ENCODE results near the gene PRDX5. TPM values are rescaled to one million over a fixed set of nuclear protein-coding genes. Genes with fewer than 3 reads are reported as not detected.

Gene PRDX5
- total and polyA plus RNA-seq, 7 donors: 122 to 323 (median 178) TPM

DNA sequence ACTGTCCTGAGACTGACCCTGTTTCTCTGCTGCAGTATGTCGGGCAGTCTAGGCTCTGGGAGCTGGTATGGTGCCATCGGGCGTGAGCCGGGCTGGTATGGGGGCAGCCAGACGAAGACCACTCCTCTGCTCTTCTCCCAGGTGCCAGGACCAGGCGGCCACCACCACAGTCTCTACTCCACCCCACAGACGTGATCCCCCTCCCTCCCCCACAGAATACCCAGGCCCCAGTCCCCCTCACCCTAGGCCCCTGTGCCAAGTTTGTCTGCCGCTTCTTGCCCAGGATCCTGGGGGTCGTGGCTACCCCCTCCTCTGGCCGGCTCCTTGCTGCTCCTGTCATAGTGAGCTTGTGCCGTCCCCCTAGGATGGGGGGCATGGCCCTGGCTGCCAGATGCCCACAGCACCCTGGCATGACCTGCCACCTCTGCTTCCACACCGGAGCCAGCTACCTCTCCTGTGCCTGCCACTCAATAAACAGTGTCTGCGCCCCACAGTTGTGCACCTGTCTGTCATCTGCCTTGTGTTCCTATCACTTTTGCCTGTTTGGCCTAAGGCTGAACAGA lies 28.8 kb upstream of the PRDX5 start:
- Histone ChIP-seq H3K4me3 (no peak overlapping the region), H3K36me3 (ENCODE audit: insufficient read depth in 1 of 2, low read depth in 1 of 2) (no peaks in the 10 kb centered on the region), H3K27me3 (ENCODE audit: insufficient read depth in 3 of 3, low read length in 2 of 3) (peaks cover 0 to 35% (median 21%) of the 10 kb centered on the region in 3 donors), H3K9me3 (no peaks in the 10 kb centered on the region), H3K4me1 (peaks cover 25% of the 10 kb centered on the region), H3K27ac (no peak overlapping the region)
- no peak for ATAC-seq
- DNase-seq: no peak
- intact Hi-C loops (cut with DNase I): no loop called here
- no peak for TF ChIP-seq CTCF (IDR thresholded peaks at IDR 0.05)
- WGBS, 3 donors: 92 to 97% (median 93%) methylated on average over 13 of the region's 13 CpGs

DNA sequence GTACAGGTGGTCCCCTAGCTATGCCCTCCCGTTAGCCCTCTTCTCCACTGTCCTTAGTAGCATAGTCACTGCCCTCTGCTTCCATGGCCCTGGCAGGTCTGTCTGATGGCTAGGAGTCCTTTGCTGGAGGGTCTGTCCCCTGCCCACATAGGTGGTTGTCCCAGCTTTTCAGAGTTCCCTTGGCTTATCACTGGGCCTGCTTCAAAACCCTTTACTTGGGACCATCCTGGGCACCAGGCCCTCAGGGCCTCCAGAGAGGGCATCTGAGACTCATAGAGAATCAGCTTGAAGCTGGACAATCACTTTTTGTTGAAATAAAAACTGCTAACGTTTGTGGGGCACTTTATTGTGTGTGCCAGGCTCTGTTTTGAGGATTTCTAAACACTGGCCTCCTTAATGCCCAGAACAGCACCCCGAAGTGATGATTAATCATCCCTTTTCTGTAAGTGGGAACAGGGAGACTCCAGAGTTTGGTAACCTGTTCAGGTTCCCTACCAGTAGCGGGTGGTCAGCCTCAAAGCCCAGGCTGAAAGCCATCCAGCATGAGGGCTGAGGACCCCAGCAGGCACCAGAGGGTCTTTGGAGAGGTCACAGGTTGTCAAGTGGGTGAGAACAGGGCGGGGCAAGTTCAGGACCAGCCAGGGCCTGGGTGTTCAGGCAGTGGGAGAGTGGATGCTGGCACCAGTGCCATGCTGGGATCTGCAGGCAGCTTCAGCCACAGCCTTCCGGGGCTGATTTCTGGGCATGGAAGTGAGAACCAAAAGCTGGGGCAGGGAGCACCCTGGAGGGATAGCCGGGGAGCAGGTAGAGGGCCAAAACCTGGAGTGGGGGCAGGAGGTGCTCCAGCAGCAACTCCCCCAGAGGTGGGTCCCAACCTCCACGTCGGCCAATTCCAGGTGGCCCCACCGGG lies 27.3 kb upstream of the PRDX5 start:
- Histone ChIP-seq H3K36me3 (ENCODE audit: insufficient read depth in 1 of 2, low read depth in 1 of 2) (no peaks in the 10 kb centered on the region), H3K9me3 (no peaks in the 10 kb centered on the region), H3K4me1 (peaks cover 24% of the 10 kb centered on the region), H3K4me3 (no peak overlapping the region), H3K27ac (no peak overlapping the region), H3K27me3 (ENCODE audit: insufficient read depth in 3 of 3, low read length in 2 of 3) (peaks cover 0 to 45% (median 21%) of the 10 kb centered on the region in 3 donors)
- DNase-seq (no peak), ATAC-seq (no peak)
- no peak for TF ChIP-seq CTCF (IDR thresholded peaks at IDR 0.05)
- WGBS, 3 donors: 51 to 78% (median 55%) methylated on average over 7 to 10 of the region's 10 CpGs
- intact Hi-C loops (cut with DNase I): no loop called here

GRCh38 chr11:64291262-64291751 lies 26.6 kb upstream of the PRDX5 start, which contains the start of gene KCNK4:
Gene KCNK4, plus strand, starts transcription at chr11:64291302. Its CDS starts 1,717 bp downstream, at chr11:64293019.
- WGBS, 3 donors: 6 to 16% (median 8%) methylated on average over 19 to 45 of the region's 45 CpGs
- Histone ChIP-seq H3K4me1 (peaks cover 19% of the 10 kb centered on the region), H3K9me3 (no peaks in the 10 kb centered on the region), H3K27me3 (ENCODE audit: insufficient read depth in 3 of 3, low read length in 2 of 3) (peaks cover 0 to 52% (median 23%) of the 10 kb centered on the region in 3 donors), H3K4me3 (peak within 1 kb of the TSS; percentile 58), H3K27ac (no peak within 1 kb of the TSS), H3K36me3 (ENCODE audit: insufficient read depth in 1 of 2, low read depth in 1 of 2) (no peaks in the 10 kb centered on the region)
- no peak for ATAC-seq
- TF ChIP-seq CTCF (IDR thresholded peaks at IDR 0.05): no peak
- intact Hi-C loops (cut with DNase I): no loop called here
- DNase-seq: peak in 1 of 2 donors; percentile 53

- WGBS, 3 donors: 0 to 1% (median 0%) methylated on average over 25 to 96 of the region's 96 CpGs
- peak in 1 of 2 donors; percentile 47 for DNase-seq
Measured at GRCh38 chr11:64291752-64292459, 26.0 kb upstream of the PRDX5 start.

More at GRCh38 chr11:64291752-64292459, 26.0 kb upstream of the PRDX5 start:
- TF ChIP-seq CTCF (IDR thresholded peaks at IDR 0.05): no peak
- peaks cover 14% of the 10 kb centered on the region for H3K4me1 ChIP-seq
- peak; percentile 10 to 45 (median 32) for ATAC-seq
- H3K27ac ChIP-seq: no peak overlapping the region
- no peaks in the 10 kb centered on the region for H3K36me3 ChIP-seq (ENCODE audit: insufficient read depth in 1 of 2, low read depth in 1 of 2)
- no peaks in the 10 kb centered on the region for H3K9me3 ChIP-seq
- H3K27me3 ChIP-seq (ENCODE audit: insufficient read depth in 3 of 3, low read length in 2 of 3): peaks cover 0 to 58% (median 28%) of the 10 kb centered on the region in 3 donors
- intact Hi-C loops (cut with DNase I): no loop called here
- peak overlapping the region; percentile 58 for H3K4me3 ChIP-seq

Measured in psoas muscle (tissue), 8 donors.